ENCODE measurements around the gene KIAA0930.
"Not testable (repeated sequence)": the region's sequence is repeated elsewhere in the genome, so short reads cannot be mapped to it uniquely, and the experiment has no call there.

KIAA0930 gene

GRCh38 chr22:45262931-45263462 lies 22.3 kb upstream of the KIAA0930 start:
- no peak for DNase-seq (ENCODE audit: low read depth in 2 of 2)

- no peak for DNase-seq (ENCODE audit: low read depth in 2 of 2)
Observed at GRCh38 chr22:45262195-45262930, 21.7 kb upstream of the KIAA0930 start.

GRCh38 chr22:45261407-45262088 lies 20.9 kb upstream of the KIAA0930 start:
- DNase-seq (ENCODE audit: low read depth in 2 of 2) = no peak

DNA sequence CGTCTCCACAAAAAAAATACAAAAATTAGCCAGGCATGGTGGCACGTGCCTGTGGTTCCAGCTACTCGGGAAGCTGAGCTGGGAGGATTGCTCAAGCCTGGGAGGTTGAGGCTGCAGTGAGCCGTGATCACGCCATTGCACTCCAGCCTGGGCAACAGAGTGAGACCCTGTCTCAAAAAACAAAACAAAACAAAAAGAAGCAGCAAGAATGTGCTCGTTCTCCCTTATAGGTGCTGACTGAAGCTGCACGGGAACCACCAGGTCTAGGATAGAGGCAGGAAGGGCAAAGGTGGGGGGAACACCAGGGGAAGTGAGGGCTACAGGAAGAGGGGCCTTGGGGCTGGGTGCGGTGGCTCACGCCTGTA lies 19.7 kb upstream of the KIAA0930 start:
- DNase-seq (ENCODE audit: low read depth in 2 of 2) = not testable (repeated sequence)

GRCh38 chr22:45259754-45260394 lies 19.2 kb upstream of the KIAA0930 start:
- no peak for DNase-seq (ENCODE audit: low read depth in 2 of 2)

DNA sequence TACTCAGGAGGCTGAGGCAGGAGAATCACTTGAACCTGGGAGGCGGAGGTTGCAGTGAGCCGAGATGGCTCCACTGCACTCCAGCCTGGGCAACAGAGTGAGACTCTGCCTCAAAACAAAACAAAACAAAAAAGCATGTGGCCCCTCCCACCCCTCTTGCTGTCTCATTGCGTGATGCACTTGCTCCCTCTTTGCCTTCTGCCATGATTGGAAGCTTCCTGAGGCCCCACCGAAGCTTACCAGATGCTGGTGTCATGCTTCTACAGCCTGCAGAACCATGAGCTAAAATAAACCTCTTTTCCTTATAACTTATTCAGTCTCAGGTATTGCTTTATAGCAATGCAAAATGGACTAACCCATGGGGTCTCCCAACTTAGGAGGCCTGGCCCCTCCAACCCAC lies 17.2 kb upstream of the KIAA0930 start:
- DNase-seq (ENCODE audit: low read depth in 2 of 2) = not testable (repeated sequence)

- no peak for DNase-seq (ENCODE audit: low read depth in 2 of 2)
Observed at GRCh38 chr22:45254789-45255278, 14.1 kb upstream of the KIAA0930 start.

GRCh38 chr22:45254388-45254787 lies 13.7 kb upstream of the KIAA0930 start:
- DNase-seq (ENCODE audit: low read depth in 2 of 2) = no peak

DNA sequence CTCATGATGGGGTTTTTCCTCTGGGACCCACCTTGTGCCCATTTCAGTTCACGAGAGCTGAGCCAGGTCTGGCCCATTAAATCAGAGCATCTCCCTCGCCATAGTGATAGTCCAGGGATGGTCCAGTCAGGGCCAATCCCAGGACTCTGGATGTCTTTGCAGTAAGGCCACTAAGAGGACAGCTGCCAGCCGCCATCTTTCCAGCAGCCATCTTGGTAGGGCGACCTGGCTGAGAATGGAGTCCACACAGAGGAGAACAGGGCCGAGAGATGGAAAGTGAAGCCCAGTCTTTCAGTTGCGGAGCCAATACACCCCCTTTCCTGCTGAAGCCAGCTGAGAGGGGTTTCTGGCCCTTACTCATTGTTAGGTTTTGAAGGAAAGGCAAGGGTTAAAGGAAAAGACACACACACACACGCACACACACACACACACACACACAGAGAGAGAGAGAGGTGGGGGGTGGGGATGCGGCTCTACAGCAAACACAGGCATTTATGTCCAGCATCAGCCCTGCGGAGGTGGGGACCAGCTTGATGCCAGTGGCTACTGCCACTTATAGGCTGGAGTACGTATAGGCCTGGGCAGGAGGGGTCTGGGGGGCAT lies 12.4 kb upstream of the KIAA0930 start:
- no peak for DNase-seq (ENCODE audit: low read depth in 2 of 2)

DNA sequence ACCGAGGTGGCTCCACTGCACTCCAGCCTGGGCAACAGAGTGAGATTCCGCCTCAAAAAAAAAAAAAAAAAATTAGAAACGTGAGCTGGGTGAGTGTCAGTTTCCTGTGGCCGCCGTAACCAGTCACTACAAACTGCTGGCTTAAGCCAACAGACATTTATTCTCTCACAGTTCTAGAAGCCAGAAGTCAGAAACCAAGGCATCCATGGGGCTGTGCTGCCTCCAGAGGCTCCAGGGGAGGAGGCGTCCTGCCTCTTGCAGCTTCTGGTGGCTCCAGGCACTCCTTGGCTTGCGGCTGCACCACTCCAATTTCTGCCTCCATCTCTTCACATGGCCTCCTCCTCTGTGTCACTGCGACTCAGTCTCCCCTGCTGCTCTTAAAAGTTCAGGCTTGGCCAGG lies 11.1 kb upstream of the KIAA0930 start:
- DNase-seq (ENCODE audit: low read depth in 2 of 2) = no peak

DNA sequence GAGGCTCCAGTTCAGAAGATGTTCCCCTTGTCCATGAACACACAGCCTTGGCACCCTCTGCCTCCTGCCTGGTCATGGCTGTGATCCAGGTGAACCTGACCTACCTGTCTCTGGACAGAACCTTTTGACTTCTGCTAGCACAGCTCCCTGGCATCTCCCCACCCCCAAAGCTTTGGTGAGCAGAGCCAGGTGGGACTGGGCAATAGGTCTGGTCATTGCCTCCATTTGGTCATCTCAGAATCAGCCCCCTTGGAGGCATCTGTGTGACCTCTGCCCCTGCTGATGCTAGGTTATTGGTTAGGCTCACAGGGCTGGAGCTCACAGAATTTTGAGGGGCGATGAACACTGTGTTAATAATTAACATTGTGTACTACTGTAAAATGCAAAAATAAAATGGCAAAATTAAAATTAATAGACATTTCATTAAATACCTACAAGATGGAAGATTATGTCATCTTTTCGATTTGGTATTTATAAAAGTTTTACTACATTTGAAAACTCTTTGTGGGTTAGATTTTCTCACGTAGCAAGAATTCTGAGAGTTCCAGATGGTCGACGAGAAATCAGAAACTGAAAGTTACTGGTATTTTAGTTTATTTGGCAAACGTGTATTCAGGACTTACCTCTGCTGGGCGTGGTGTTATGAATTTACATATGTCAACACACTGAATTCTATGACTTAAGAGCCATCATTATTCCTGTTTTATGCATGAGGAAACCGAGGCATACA lies 8.3 kb upstream of the KIAA0930 start:
- no peak for DNase-seq (ENCODE audit: low read depth in 2 of 2)

GRCh38 chr22:45246060-45246985 lies 5.6 kb upstream of the KIAA0930 start:
- no peak for DNase-seq (ENCODE audit: low read depth in 2 of 2)

DNA sequence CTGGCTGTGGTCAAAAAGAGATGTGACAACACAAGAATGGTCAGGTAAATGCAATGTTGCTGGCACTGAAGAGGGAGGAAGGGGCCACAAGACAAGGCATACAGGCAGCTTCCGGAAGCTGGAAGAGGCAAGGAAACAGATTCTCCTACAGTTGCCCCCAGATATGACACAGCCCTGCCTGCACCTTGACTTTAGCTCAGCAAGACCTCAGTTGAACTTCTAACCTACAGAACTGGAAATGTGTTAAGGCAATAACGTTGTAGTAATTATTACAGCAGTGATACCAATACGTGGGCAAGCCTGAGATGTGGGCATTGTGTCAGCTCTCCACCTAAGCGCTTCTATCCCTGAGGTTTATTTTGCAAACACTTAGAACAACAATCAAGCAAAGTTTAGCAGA lies 4.2 kb upstream of the KIAA0930 start:
- DNase-seq (ENCODE audit: low read depth in 2 of 2) = no peak

DNA sequence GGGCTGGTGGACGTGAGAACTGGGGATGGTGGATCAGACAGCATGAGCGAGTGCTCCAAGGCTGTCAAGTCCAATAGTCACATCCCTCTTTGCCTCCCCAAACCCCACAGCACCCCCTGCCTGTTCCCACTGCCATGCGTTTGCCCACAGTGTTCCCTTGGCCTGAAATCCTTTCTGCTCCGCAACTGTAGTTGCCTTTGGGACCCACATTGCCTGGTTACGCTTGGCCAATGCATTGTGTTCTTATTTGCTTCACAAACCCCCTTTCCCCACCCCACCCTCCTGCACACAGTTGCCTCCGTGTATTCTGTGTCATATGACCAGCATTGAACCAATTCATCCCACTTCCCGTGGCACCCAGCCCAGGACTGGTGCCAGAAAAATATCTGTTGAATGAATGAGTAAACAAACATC lies 2.1 kb upstream of the KIAA0930 start:
- DNase-seq (ENCODE audit: low read depth in 2 of 2) = no peak

GRCh38 chr22:45240104-45240809 lies 437 bp downstream of the KIAA0930 start:
- peak; percentile 17 to 36 for DNase-seq (ENCODE audit: low read depth in 2 of 2)

DNA sequence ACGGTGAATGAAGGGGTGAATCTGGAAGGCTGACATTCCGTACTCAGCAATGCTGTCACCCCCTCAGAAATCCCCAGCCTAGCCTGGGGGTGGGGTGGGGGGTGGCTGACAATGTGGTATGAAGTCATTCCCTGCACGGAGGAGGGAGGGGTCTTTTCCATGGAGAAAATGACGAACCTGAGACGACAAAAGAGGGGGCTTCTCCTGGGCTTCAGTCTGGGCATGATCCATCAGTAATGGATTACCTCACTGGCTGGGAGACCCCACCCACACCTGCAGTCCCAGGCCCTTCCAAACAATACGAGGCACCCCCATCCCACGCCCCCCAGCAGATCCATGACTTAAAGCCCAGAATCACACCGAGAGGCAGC lies 1.0 kb downstream of the KIAA0930 start:
- no peak for DNase-seq (ENCODE audit: low read depth in 2 of 2)

DNA sequence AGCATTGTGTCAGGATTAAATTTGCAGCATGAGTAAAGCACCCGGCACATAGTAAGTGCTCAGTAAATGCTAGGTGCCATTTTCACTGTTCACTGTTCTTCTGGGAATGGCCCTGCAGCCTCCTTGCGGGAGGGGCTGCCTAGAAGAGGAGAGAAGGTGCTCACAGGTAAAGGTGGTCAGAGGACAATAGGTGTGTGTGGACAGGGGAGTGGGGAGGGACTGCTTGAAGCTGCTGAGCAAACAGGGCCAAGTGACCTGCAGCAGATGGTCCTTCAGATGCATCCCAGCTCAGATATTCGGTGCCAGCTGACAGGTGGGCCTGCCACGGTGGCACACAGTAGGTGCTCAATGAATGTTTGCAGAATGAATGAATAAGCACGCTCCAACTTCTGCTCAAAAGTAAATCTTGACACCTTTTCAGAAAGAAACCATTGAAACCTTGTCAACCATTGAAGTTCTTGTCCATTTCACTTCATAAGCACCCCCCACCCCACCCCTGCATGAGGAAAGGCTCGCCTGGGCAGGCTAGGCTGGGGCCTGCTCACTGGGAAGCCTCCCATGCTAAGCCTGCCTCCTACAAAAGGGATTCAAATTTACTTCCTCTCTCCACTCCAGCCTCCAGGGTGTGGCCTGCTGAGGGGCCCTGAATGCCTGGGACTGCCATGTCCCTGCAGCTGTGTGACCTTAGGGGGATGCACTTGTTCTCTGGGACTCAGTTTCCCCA lies 1.6 kb downstream of the KIAA0930 start:
- DNase-seq (ENCODE audit: low read depth in 2 of 2) = no peak

DNA sequence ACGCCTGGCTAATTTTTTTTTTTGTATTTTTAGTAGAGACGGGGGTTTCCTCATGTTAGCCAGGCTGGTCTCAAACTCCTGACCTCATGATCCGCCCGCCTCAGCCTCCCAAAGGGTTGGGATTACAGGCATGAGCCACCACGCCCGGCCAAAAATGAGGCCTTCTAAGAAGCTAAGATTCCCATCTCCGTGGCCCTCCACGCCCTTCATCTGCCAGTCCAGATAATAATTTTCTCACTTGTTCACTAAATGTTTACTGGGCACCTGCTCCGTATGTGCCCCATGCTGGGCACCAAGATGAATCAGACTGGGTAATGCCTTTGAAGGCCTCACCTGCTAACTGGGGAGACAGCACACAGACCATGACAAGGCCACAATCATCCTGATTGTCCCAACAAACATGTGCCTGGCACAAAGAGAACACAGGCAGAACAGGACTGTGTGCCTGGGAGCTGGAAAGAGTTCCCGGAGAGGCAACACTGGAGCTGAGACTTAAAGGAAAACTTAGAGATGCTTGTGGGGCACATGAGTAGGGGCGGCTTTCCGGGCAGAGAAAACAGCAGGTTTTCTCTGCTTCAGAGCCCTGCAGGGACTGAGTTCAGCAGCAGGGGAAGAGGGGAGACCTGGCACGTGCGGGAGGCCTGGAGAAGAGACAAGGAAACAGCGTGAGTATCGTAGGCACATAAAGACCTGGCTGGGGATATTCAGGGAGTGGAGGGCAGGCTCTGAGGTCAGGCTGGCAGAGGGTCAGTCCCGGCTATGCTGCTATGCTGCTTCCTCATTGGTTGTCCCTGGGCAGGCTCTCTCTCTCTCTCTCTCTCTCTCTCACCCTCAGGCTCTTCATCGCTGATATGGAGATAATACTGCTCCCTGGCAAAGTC lies 2.4 kb downstream of the KIAA0930 start:
- no peak for DNase-seq (ENCODE audit: low read depth in 2 of 2)
